GM18907 (cell line): ENCODE results near the gene SLC1A2.

ENCODE experiments used
- ATAC-seq: cut with Tn5 transposase; IDR thresholded peaks from one replicate; pipeline ENCODE4 v1.9.1; 2021; ENCODE audit warnings: mild to moderate bottlenecking, moderate library complexity; ENCODE audit not compliant: unreplicated experiment

SLC1A2 gene

DNA sequence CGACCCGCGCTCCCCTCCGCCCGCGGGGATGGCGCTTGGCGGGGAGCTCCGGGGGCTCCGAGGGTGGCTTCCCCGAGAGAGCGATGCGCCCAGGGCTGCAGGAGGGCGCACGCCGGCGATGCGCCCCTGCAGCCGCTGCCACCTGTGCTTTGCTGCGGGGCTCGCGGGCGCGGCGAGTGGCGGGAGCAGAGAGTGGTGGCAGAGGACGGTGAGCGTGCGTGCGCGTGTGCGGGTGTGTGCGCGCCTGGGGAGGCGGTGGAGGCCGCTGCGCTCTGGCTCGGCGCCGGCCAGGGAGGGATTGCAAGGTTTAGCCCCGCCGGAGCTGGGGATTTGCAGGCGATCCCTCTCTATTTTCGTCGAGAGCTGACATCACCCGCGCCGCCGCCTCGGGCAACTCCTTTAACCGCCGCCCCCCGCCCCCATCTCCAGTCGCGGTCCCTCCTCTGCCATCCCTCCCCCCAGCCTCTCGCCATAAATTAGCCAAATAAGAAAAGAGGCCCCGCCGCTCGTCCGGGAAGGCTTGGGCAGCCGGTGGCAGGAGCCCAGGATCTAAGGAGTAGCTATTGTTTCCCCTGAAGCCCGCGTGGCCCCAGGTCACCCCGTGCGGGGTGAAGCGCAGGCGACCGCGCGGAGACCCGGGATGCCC, at the start of gene SLC1A2:
SLC1A2 (minus strand) TSS at position 375 of the 646 bp plus-strand sequence. CDS start 592 bp downstream, outside the sequence.
- no peak for ATAC-seq

DNA sequence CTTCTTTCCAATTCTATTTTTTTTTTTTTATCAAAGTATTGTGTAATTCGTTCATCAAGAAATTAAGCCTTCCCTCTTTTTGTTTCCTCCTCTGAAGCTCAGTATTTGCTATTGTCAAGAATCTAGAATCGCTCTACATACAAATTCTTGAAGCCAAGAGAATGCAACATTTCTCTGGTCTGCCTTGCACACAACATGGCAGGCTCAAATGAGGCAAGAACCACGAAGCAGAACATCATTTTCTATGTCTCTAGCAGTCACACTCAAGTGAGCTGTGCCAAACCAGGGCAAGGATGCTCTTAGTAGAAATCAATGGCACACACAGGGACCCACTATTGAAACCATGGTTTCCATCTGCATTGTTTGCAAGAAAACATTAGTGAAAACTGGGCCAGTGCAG, 46.7 kb upstream of the SLC1A2 start:
- no peak for ATAC-seq

DNA sequence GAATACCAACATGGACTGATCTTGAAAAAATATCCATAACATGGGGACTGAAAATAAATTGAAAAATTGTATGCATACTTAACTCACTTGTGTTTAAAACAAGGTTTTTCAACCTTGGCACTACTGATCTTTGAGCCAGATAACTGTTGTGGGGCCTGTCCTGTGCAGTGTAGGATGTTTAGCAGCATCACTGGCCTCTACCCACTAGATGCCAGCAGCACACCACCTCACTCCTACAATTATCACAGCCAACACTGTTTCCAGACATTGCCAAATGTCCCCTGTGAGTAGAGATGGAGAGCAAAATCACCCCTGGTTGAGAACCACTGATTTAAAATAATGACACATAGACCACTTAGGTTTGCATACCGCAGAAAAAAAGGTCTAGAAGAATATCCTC, 45.0 kb upstream of the SLC1A2 start:
- ATAC-seq: no peak

- no peak for ATAC-seq
These were observed 44.0 kb upstream of the SLC1A2 start for GRCh38 chr11:35463331-35463751.

DNA sequence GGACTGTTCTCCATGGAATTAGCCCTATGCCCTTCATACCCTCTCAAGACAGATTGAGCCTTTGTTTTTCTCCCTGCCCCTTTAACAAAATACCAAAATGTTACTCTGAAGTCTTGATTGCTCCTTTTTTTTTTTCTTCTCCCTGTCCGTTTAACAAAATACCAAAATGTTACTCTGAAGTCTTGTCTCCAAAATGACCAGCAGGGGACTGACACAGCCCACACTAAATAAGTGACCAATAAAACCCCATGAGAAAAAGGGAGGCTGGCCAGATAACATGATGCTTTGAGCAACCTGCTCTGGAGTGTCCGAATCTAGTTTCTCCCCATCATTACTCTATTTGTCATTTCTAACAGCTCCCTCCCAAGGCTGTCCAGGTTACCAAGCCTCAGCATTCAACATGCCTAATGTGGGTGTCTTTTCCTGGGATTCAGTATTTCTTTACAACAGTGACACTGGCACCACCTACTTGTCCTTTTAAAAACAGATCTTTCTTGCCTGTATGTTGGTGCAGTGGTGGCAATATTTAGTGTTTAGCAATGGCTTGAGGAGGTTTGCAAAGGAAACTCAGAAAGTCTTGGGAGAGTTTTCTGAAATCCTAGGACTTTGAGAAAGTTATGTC, 42.7 kb upstream of the SLC1A2 start:
- ATAC-seq: no peak

DNA sequence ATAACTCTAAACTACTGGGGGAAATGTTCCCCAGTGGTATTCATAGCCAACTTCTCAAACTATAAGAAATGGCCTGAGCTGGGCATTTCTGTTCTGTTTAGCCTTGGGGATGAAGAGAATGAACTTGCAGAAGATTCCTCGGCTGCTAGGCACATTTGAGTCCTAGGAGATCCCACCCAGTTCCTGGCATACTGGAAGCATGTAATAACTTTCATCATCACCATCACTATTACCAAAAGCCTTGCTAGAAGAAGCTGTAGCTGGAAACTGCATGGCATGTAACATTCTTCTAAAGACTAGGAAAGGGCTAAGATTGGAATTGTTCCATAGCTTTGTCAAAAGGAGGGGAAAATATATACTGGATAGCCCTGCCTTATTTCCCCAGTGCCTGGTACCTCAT, 40.1 kb upstream of the SLC1A2 start:
- no peak for ATAC-seq

DNA sequence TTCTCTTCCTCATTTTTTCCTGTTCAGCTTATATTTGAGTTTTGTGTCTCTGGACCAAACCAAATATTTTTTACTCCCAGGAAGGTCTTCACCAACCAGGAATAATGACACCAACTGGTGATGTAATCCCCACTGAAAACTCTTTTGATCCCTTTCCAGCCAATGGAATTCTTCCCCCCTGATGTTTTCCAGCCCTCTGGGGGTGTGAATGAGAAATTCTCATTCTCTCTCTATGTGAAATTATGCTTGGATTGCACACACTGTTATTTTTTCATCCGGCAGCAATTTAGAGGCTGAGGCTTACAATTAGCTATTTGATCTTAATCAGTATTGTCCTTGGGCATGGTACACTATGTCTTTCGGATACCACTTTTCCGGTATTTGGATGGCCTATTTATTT, 39.5 kb upstream of the SLC1A2 start:
- ATAC-seq: no peak

- ATAC-seq: no peak
These were observed 35.0 kb upstream of the SLC1A2 start for GRCh38 chr11:35454362-35454761.

- no peak for ATAC-seq
These were observed 17.4 kb upstream of the SLC1A2 start for GRCh38 chr11:35436581-35437250.

DNA sequence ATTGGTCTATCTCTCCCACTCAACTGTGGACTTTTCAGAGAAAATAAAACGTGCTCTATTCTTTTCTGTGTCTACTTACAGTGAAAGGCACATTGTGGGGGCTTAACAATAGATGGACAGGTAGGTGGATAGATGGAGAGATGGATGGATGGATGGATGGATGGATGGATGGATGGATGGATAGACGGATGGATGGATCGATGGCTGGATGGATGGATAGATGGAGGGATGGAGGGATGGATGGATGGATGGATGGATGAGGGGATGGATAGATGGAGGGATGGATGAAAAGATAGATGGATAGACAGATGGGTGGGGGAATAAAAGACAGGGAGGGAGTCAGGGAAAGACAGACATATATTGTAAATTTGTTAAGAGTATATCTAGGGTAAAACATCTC, 14.2 kb upstream of the SLC1A2 start:
- no peak for ATAC-seq

- no peak for ATAC-seq
These were observed 13.1 kb upstream of the SLC1A2 start for GRCh38 chr11:35432464-35432863.

- no peak for ATAC-seq
These were observed 7.7 kb upstream of the SLC1A2 start for GRCh38 chr11:35427071-35427470.

DNA sequence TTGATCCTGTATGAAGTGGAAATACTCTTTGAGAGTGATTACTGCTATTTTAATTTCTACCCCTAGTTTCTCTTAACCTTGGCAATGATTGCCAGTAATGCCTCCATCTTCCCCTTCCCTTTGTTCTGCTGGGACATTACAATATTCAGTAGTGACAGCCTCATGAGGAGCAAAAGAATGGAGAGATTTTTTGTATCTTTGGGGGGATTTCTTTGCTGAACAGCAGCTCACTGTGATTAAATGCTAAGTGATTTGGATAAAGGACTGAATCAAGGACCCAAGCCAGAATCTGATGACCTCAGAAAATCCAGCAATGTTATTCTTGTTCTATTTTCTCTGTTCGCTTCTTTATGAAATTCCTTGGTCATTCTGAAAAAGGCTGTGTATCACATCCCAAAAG, 7.0 kb upstream of the SLC1A2 start:
- no peak for ATAC-seq

DNA sequence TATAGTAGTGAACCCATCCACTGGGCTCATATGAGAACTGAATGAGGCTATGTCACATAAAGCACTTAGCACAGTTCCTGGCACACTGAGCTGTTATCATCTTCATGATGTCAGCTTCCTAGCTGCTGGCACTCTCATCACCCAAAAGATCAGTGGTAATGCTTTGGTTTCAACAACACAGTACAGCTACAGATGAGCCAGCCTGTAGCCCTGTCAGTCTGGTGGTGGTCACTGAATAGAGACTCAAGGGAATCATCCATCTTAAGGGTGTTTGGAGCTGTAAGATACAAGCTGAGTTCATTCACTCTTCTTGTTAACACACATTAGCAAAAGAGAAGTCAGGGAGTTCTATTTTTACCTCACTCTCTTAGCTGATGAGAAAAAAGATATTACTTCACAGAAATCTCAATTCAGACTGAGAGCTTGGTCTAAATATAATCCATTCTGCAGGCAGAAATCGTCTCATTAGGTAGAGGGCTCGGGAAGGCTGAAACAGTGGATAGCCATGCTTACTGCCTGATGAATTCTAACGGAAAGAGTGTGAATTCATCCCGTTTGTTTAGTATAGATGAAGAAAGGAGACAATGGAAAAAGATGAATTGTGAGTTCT, 6.3 kb upstream of the SLC1A2 start:
- ATAC-seq: no peak

- no peak for ATAC-seq
These were observed 5.0 kb upstream of the SLC1A2 start for GRCh38 chr11:35424157-35424940.

- no peak for ATAC-seq
These were observed 1.0 kb upstream of the SLC1A2 start for GRCh38 chr11:35420371-35420770.

- no peak for ATAC-seq
These were observed 524 bp upstream of the SLC1A2 start for GRCh38 chr11:35419830-35420333.

GRCh38 chr11:35418282-35419183, 825 bp downstream of the SLC1A2 start:
- ATAC-seq: no peak

- ATAC-seq: no peak
These were observed 3.9 kb downstream of the SLC1A2 start for GRCh38 chr11:35415487-35415886.

GRCh38 chr11:35414776-35415175, 4.6 kb downstream of the SLC1A2 start:
- ATAC-seq: no peak
